ENCODE measurements around the gene IQSEC3. TPM values are rescaled to one million over a fixed set of nuclear protein-coding genes. Genes with fewer than 3 reads are reported as not detected.

Gene IQSEC3
- total RNA-seq, 1 experiment from 2014 or later, result not detected

DNA sequence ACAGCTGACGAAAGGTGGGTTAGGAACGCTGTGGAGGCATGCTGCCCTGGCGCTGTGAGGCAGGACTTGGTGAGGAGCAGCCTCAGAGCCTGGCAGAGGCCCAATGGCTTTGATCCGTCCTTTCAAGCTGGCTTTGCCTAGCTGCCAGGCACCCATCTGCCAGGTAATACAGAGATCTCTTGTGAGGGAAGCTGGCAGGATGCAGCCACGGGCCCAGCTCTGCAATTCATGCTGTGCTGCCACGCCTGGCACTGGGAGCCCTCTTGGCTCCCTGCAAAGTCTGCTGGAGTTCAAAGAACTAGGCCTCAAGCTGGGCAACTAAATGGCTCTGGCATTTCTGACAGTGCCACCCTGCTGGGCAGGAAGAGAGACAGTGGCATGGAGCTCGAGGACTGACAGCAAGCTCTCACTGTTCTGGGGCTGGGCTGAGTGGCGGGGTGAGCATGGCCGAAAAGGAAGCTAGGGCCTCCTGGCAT is 18.7 kb downstream of the IQSEC3 start:
- Mint-ChIP-seq H3K27ac (ENCODE audit: low read depth, unreplicated experiment) (no peak overlapping the region), H3K9me3 (ENCODE audit: unreplicated experiment) (no peaks in the 10 kb centered on the region), H3K4me1 (ENCODE audit: insufficient read depth, unreplicated experiment) (no peaks in the 10 kb centered on the region), H3K4me3 (ENCODE audit: unreplicated experiment) (no peak overlapping the region), H3K27me3 (ENCODE audit: insufficient read depth, unreplicated experiment) (peaks cover 69% of the 10 kb centered on the region), H3K36me3 (ENCODE audit: insufficient read depth, unreplicated experiment) (no peaks in the 10 kb centered on the region)
- ChIA-PET POLR2A (no interaction called here), CTCF (no interaction called here)
- intact Hi-C loops (cut with micrococcal nuclease), result no loop called here
- no TSS peak for BruUV-seq (replicated peaks)
- DNase-seq (ENCODE audit: unreplicated experiment), result no peak
- TF ChIP-seq, protein P1, sequence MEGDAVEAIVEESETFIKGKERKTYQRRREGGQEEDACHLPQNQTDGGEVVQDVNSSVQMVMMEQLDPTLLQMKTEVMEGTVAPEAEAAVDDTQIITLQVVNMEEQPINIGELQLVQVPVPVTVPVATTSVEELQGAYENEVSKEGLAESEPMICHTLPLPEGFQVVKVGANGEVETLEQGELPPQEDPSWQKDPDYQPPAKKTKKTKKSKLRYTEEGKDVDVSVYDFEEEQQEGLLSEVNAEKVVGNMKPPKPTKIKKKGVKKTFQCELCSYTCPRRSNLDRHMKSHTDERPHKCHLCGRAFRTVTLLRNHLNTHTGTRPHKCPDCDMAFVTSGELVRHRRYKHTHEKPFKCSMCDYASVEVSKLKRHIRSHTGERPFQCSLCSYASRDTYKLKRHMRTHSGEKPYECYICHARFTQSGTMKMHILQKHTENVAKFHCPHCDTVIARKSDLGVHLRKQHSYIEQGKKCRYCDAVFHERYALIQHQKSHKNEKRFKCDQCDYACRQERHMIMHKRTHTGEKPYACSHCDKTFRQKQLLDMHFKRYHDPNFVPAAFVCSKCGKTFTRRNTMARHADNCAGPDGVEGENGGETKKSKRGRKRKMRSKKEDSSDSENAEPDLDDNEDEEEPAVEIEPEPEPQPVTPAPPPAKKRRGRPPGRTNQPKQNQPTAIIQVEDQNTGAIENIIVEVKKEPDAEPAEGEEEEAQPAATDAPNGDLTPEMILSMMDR (IDR thresholded peaks at IDR 0.05; ENCODE audit: unreplicated experiment), result no peak

GRCh38 chr12:87315-87714 is 20.7 kb downstream of the IQSEC3 start:
- DNase-seq (ENCODE audit: unreplicated experiment), result no peak
- intact Hi-C loops (cut with micrococcal nuclease), result no loop called here
- no peaks in the 10 kb centered on the region for H3K9me3 Mint-ChIP-seq (ENCODE audit: unreplicated experiment)
- no TSS peak for BruUV-seq (replicated peaks)
- CTCF ChIA-PET, result no interaction called here
- TF ChIP-seq, protein P1 (IDR thresholded peaks at IDR 0.05; ENCODE audit: unreplicated experiment), result no peak
- no peaks in the 10 kb centered on the region for H3K4me1 Mint-ChIP-seq (ENCODE audit: insufficient read depth, unreplicated experiment)
- no peak overlapping the region for H3K27ac Mint-ChIP-seq (ENCODE audit: low read depth, unreplicated experiment)
- no peaks in the 10 kb centered on the region for H3K36me3 Mint-ChIP-seq (ENCODE audit: insufficient read depth, unreplicated experiment)
- POLR2A ChIA-PET, result interaction anchor here (1.1 kb wide), 1 partner anchor 69 kb away, joined by 4 read pairs; no protein-coding TSS in a partner anchor
- no peak overlapping the region for H3K4me3 Mint-ChIP-seq (ENCODE audit: unreplicated experiment)
- H3K27me3 Mint-ChIP-seq (ENCODE audit: insufficient read depth, unreplicated experiment), result peaks cover 52% of the 10 kb centered on the region

- BruUV-seq (replicated peaks), result no TSS peak
- no peaks in the 10 kb centered on the region for H3K9me3 Mint-ChIP-seq (ENCODE audit: unreplicated experiment)
- CTCF ChIA-PET, result no interaction called here
- POLR2A ChIA-PET, result no interaction called here
- H3K36me3 Mint-ChIP-seq (ENCODE audit: insufficient read depth, unreplicated experiment), result no peaks in the 10 kb centered on the region
- no peaks in the 10 kb centered on the region for H3K4me1 Mint-ChIP-seq (ENCODE audit: insufficient read depth, unreplicated experiment)
- no peak overlapping the region for H3K4me3 Mint-ChIP-seq (ENCODE audit: unreplicated experiment)
- peaks cover 46% of the 10 kb centered on the region for H3K27me3 Mint-ChIP-seq (ENCODE audit: insufficient read depth, unreplicated experiment)
- TF ChIP-seq, protein P1 (IDR thresholded peaks at IDR 0.05; ENCODE audit: unreplicated experiment), result no peak
- intact Hi-C loops (cut with micrococcal nuclease), result no loop called here
- no peak overlapping the region for H3K27ac Mint-ChIP-seq (ENCODE audit: low read depth, unreplicated experiment)
- no peak for DNase-seq (ENCODE audit: unreplicated experiment)
Observed at GRCh38 chr12:87856-88255, 21.3 kb downstream of the IQSEC3 start.

- intact Hi-C loops (cut with micrococcal nuclease), result no loop called here
- no peak overlapping the region for H3K27ac Mint-ChIP-seq (ENCODE audit: low read depth, unreplicated experiment)
- peaks cover 47% of the 10 kb centered on the region for H3K27me3 Mint-ChIP-seq (ENCODE audit: insufficient read depth, unreplicated experiment)
- no peaks in the 10 kb centered on the region for H3K4me1 Mint-ChIP-seq (ENCODE audit: insufficient read depth, unreplicated experiment)
- BruUV-seq (replicated peaks), result no TSS peak
- no peak for DNase-seq (ENCODE audit: unreplicated experiment)
- no peaks in the 10 kb centered on the region for H3K9me3 Mint-ChIP-seq (ENCODE audit: unreplicated experiment)
- H3K4me3 Mint-ChIP-seq (ENCODE audit: unreplicated experiment), result no peak overlapping the region
- ChIA-PET POLR2A (interaction anchor here (0.7 kb wide), 1 partner anchor 1203 kb away, joined by 3 read pairs; no protein-coding TSS in a partner anchor), CTCF (no interaction called here)
- TF ChIP-seq, protein P1 (IDR thresholded peaks at IDR 0.05; ENCODE audit: unreplicated experiment), result no peak
- no peaks in the 10 kb centered on the region for H3K36me3 Mint-ChIP-seq (ENCODE audit: insufficient read depth, unreplicated experiment)
Observed at GRCh38 chr12:89653-90052, 23.1 kb downstream of the IQSEC3 start.
